Measurements from ENCODE around the gene TGFB2.

- no peak for TF ChIP-seq CTCF (IDR thresholded peaks at IDR 0.05; ENCODE audit: extremely low read depth in 1 of 2, insufficient read depth in 1 of 2, low read depth in 1 of 2, low read length in 2 of 2)
- TF ChIP-seq EZH2 (IDR thresholded peaks at IDR 0.05; ENCODE audit: borderline replicate concordance, low read depth, low read length, severe bottlenecking), result no peak
- TF ChIP-seq POLR2AphosphoS5 (IDR thresholded peaks at IDR 0.05; ENCODE audit: insufficient read depth, low read depth, low read length), result no peak
Measured at GRCh38 chr1:218467101-218468072, 122.3 kb downstream of the TGFB2 start.
